ENCODE measurements around the gene P2RY12. TPM values are rescaled to one million over a fixed set of nuclear protein-coding genes. Genes with fewer than 3 reads are reported as not detected.

The P2RY12 gene
- total RNA-seq, 4 donors from 2014 or later = 0.52 to 1.1 (median 0.56) TPM; not detected in 1

DNA sequence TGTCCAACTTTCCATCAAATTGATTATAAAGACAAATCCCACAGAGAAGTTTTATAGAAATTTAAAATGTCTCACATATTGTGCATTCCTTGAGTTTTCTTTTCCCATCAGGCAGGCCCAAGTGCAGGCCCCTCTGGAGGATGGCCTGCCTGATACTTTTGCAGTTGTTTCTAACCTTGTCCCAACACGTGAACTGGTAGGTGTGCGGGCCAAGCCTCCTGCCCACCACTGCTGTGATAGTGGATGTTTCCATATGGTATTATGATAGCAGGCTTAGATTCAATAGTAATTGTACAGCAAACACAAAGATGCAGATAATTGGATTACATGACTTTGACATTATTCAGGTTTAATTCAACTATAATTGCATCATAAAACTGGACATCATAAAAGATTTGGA, 1.4 kb downstream of the P2RY12 start:
- H3K4me1 ChIP-seq = no peaks in the 10 kb centered on the region
- H3K36me3 ChIP-seq = no peaks in the 10 kb centered on the region
- H3K27ac ChIP-seq = no peak overlapping the region
- H3K27me3 ChIP-seq = no peaks in the 10 kb centered on the region
- H3K4me3 ChIP-seq = no peak overlapping the region
- no peaks in the 10 kb centered on the region for H3K9me3 ChIP-seq
- intact Hi-C loops (cut with DNase I; ENCODE audit: low total_unique reads) (no loop called here), in situ Hi-C loops (cut with MboI; ENCODE audit: low sequenced_read_pairs in 4 of 4) (no loop called here)
- TF ChIP-seq POLR2A (IDR thresholded peaks at IDR 0.05) = no peak
- TF ChIP-seq, protein P1, sequence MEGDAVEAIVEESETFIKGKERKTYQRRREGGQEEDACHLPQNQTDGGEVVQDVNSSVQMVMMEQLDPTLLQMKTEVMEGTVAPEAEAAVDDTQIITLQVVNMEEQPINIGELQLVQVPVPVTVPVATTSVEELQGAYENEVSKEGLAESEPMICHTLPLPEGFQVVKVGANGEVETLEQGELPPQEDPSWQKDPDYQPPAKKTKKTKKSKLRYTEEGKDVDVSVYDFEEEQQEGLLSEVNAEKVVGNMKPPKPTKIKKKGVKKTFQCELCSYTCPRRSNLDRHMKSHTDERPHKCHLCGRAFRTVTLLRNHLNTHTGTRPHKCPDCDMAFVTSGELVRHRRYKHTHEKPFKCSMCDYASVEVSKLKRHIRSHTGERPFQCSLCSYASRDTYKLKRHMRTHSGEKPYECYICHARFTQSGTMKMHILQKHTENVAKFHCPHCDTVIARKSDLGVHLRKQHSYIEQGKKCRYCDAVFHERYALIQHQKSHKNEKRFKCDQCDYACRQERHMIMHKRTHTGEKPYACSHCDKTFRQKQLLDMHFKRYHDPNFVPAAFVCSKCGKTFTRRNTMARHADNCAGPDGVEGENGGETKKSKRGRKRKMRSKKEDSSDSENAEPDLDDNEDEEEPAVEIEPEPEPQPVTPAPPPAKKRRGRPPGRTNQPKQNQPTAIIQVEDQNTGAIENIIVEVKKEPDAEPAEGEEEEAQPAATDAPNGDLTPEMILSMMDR (IDR thresholded peaks at IDR 0.05 in 4 of 5, conservative IDR thresholded peaks at IDR 0.05 in 1 of 5) = no peak
- ATAC-seq (no peak), DNase-seq (no peak)

DNA sequence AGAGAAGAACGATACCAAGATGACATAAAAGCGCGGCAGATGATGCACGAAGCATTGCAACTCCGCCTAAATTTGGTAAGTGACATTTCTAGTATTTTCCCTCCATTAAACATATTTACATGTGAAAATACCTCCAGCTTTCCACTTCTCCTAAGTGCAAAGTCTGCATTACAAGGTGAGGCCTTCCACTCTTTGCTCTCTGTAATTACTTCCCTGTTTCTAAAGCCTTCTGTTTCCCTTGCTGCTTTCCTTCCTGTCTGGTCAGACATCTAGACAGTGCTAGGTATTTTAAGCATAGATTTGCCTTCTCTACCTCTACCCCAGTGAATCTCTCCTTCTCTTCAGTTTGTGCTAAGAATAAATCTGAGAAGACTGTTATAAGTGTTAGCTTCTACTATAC, 1.9 kb downstream of the P2RY12 start:
- no peaks in the 10 kb centered on the region for H3K27me3 ChIP-seq
- no peak for DNase-seq
- no peaks in the 10 kb centered on the region for H3K36me3 ChIP-seq
- H3K27ac ChIP-seq = no peak overlapping the region
- TF ChIP-seq, protein P1 (IDR thresholded peaks at IDR 0.05 in 4 of 5, conservative IDR thresholded peaks at IDR 0.05 in 1 of 5) = no peak
- TF ChIP-seq POLR2A (IDR thresholded peaks at IDR 0.05) = no peak
- no peak overlapping the region for H3K4me3 ChIP-seq
- no peak for ATAC-seq
- H3K4me1 ChIP-seq = no peaks in the 10 kb centered on the region
- in situ Hi-C loops (cut with MboI; ENCODE audit: low sequenced_read_pairs in 4 of 4) (no loop called here), intact Hi-C loops (cut with DNase I; ENCODE audit: low total_unique reads) (no loop called here)
- H3K9me3 ChIP-seq = no peaks in the 10 kb centered on the region

DNA sequence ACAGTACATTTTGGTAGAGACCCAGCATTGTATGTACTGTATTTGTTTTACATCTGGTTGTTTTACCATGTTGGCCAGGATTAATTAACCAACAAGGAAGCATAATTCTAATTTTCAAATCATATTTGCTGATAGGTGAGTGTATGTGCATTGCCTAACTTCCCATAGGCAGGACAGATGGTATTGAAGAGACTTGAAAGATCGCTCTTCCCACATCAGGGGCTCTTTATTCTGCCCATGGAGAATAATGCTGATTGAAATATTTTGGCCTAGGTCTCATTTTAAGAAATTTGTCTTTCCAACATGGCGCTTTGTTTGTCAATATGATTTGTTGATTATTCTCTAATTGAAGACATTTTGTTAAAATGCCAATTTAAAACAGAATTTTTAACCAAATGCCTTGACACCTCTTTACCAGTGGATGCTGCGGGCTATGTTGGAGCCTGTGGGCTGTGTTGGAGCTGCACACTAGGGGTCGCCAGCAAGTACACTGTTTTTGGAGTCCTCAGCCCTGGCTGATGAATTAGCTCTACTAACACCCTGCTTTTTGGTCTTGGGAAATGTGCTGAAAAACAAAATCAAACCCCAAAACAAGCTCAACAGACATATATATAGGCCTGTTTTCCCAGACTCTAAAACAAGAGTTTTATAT, 5.3 kb downstream of the P2RY12 start:
- Histone ChIP-seq H3K4me3 (no peak overlapping the region), H3K36me3 (no peaks in the 10 kb centered on the region), H3K9me3 (no peaks in the 10 kb centered on the region), H3K27me3 (no peaks in the 10 kb centered on the region), H3K4me1 (no peaks in the 10 kb centered on the region), H3K27ac (no peak overlapping the region)
- DNase-seq = no peak
- no peak for ATAC-seq
- TF ChIP-seq, protein P1 (IDR thresholded peaks at IDR 0.05 in 4 of 5, conservative IDR thresholded peaks at IDR 0.05 in 1 of 5) = no peak
- no peak for TF ChIP-seq POLR2A (IDR thresholded peaks at IDR 0.05)
- intact Hi-C loops (cut with DNase I; ENCODE audit: low total_unique reads) = no loop called here
- in situ Hi-C loops (cut with MboI; ENCODE audit: low sequenced_read_pairs in 4 of 4) = no loop called here

DNA sequence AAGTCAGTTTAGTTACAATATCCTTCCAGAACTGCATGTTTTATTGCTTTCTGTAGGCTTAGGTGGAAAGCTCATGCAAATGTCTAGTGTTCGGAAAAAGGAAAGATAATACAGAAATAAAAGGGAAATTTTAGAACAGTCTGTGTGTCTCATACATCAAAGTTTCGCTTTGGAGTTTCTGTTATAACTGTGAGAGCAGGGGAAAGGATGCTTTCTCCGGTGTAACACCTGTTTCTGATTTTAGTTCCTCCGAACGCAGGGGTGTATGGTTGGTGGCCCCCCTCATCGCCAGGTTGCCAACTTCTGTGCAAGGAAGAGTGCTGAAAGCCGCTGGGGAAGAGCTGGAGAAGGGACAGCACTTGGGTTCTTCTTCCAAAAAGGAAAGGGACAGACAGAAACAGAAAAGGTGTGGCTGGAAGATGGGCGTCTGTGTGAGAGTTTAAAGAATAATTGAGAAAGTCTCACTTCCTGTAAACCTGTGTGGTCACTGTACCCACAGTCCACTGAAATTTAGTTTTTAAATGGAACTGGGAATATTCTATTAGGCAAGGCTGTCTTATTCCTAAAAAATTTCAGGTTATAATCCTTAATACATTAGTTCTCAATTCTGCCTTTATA, 6.7 kb downstream of the P2RY12 start:
- Histone ChIP-seq H3K27me3 (no peaks in the 10 kb centered on the region), H3K4me1 (no peaks in the 10 kb centered on the region), H3K9me3 (no peaks in the 10 kb centered on the region), H3K36me3 (no peaks in the 10 kb centered on the region), H3K4me3 (no peak overlapping the region), H3K27ac (no peak overlapping the region)
- in situ Hi-C loops (cut with MboI; ENCODE audit: low sequenced_read_pairs in 4 of 4) = no loop called here
- intact Hi-C loops (cut with DNase I; ENCODE audit: low total_unique reads) = no loop called here
- no peak for TF ChIP-seq POLR2A (IDR thresholded peaks at IDR 0.05)
- TF ChIP-seq, protein P1 (IDR thresholded peaks at IDR 0.05 in 4 of 5, conservative IDR thresholded peaks at IDR 0.05 in 1 of 5) = no peak
- ATAC-seq (no peak), DNase-seq (no peak)
